HG02970 (cell line): ENCODE data around the gene OXSR1.
"Not testable (repeated sequence)": the region's sequence is repeated elsewhere in the genome, so short reads cannot be mapped to it uniquely, and the experiment has no call there.

Source experiments
- ATAC-seq: cut with Tn5 transposase; IDR thresholded peaks from one replicate; pipeline ENCODE4 v1.9.1; 2021; ENCODE audit warnings: mild to moderate bottlenecking, moderate library complexity, moderate number of reproducible peaks; ENCODE audit not compliant: unreplicated experiment, low FRiP score

The OXSR1 gene

GRCh38 chr3:38297053-38297452, 131.7 kb downstream of the OXSR1 start:
- not testable (repeated sequence) for ATAC-seq

GRCh38 chr3:38297537-38297936, 132.2 kb downstream of the OXSR1 start:
- ATAC-seq = no peak

GRCh38 chr3:38297947-38298711, 132.8 kb downstream of the OXSR1 start:
- no peak for ATAC-seq
